Fibroblast of lung (primary cell): ENCODE measurements around the gene TBX15. TPM values are rescaled to one million over a fixed set of nuclear protein-coding genes. Genes with fewer than 3 reads are reported as not detected.

Experiments
- DNase-seq, 2 donors: peaks; one replicate each; pipeline versions ENCODE4 v3.0.0 to v3.0.0-alpha.2; 2010; ENCODE audit warnings: low read depth in 2 of 2
- H2AFZ ChIP-seq: 2 replicates; pipeline ENCODE4 v1.5.1; 2012; ENCODE audit warnings: low read length, control low read depth, inconsistent platforms
- H3K27ac ChIP-seq: 2 replicates; pipeline ENCODE4 v1.5.1; 2011; ENCODE audit warnings: low read length, control low read depth; ENCODE audit not compliant: insufficient read depth
- H3K27me3 ChIP-seq: 2 replicates; pipeline ENCODE4 v1.5.1; 2011; ENCODE audit warnings: mild to moderate bottlenecking, low read length; ENCODE audit not compliant: control insufficient read depth, insufficient read depth
- H3K36me3 ChIP-seq: 2 replicates; pipeline ENCODE4 v1.5.1; 2011; ENCODE audit warnings: low read length; ENCODE audit not compliant: control insufficient read depth, insufficient read depth
- H3K4me1 ChIP-seq: 2 replicates; pipeline ENCODE4 v1.5.1; 2011; ENCODE audit warnings: low read length; ENCODE audit not compliant: control insufficient read depth, insufficient read depth; ENCODE audit errors: extremely low read depth
- H3K4me2 ChIP-seq: 2 replicates; pipeline ENCODE4 v1.5.1; 2011; ENCODE audit warnings: low read length, control low read depth; ENCODE audit not compliant: insufficient read depth; ENCODE audit errors: extremely low read depth
- H3K4me3 ChIP-seq, 4 experiments: fragments of 200-600 bp in 1 of 4; sonication (generic) in 1 of 4; replicated peaks in 1 of 4; 2 replicates each; pipeline ENCODE4 v1.5.1; 2011 to 2016; ENCODE audit warnings: low read length in 4 of 4, low read depth in 3 of 4, mild to moderate bottlenecking in 3 of 4, control low read depth in 2 of 4, inconsistent platforms in 1 of 4, mixed read lengths in 1 of 4; ENCODE audit not compliant: insufficient read depth in 1 of 4; ENCODE audit errors: control extremely low read depth in 1 of 4
- H3K79me2 ChIP-seq: 2 replicates; pipeline ENCODE4 v1.5.1; 2012; ENCODE audit warnings: mild to moderate bottlenecking, low read length, inconsistent platforms; ENCODE audit not compliant: control insufficient read depth, insufficient read depth
- H3K9ac ChIP-seq: 2 replicates; pipeline ENCODE4 v1.5.1; 2011; ENCODE audit warnings: mild to moderate bottlenecking, low read length, control low read depth; ENCODE audit not compliant: insufficient read depth
- H3K9me3 ChIP-seq: 2 replicates; pipeline ENCODE4 v1.5.1; 2012; ENCODE audit warnings: low read depth, low read length; ENCODE audit not compliant: control insufficient read depth, insufficient read depth
- H4K20me1 ChIP-seq: 2 replicates; pipeline ENCODE4 v1.5.1; 2011; ENCODE audit warnings: low read length; ENCODE audit not compliant: control insufficient read depth, insufficient read depth; ENCODE audit errors: extremely low read depth
- EZH2 ChIP-seq: IDR thresholded peaks from 2 replicates; pipeline ENCODE4 v1.5.1; 2012; ENCODE audit warnings: low read length, control low read depth, mild to moderate bottlenecking; ENCODE audit errors: missing control alignments
- polyA plus RNA-seq, 2 donors: library from polyadenylated mRNA; depleted of rRNA in 1 of 2; stranded (reverse) in 1 of 2; unstranded in 1 of 2; fragments of >200 nt; gene quantifications; 2 replicates each; pipeline ENCODE4 v1.2.1, GENCODE V29; 2011 to 2012; ENCODE audit warnings: missing spikeins in 1 of 2
- total RNA-seq: library from RNA; depleted of rRNA; stranded (reverse); fragments of >200 nt; gene quantifications from 2 replicates; pipeline ENCODE4 v1.2.1, GENCODE V29; 2014
- TF ChIP-seq, protein P1 (sequence below), 2 donors: IDR thresholded peaks in 1 of 2; conservative IDR thresholded peaks in 1 of 2; 1 replicate in 1 of 2; 2 replicates in 1 of 2; pipeline ENCODE4 v1.5.1; 2011 to 2012; ENCODE audit warnings: low read length in 2 of 2, control low read depth in 1 of 2, inconsistent platforms in 1 of 2, low read depth in 1 of 2, mild to moderate bottlenecking in 1 of 2

The TBX15 gene
- total and polyA plus RNA-seq, 2 donors (not counting 1 experiment from before 2014, with no cell fraction given) = 0.50 to 0.99 TPM

DNA sequence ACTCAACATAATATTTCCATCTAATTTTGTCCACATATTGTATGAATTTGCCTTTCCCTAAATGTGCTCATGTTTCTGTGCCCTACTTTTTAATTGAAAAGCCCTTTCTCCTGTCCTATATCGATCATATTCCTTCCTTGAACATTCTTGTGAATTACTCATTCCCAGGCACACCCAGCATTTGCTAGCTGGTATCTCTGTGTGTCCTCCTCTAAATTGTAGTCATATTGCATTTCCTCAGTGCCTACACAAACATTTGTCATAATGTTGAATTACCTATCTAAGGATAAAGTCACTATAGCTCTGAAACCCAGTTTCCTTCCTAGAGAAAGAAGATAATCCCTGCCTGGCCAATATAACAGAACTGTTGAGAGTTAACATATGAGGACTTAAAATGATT is 39.6 kb upstream of the TBX15 start:
- Histone ChIP-seq H2AFZ (no peak overlapping the region), H3K79me2 (no peaks in the 10 kb centered on the region), H3K27me3 (no peaks in the 10 kb centered on the region), H3K36me3 (no peaks in the 10 kb centered on the region), H3K9ac (no peak overlapping the region), H3K4me3 (no peak overlapping the region), H3K4me2 (no peak overlapping the region), H3K4me1 (no peaks in the 10 kb centered on the region), H4K20me1 (no peaks in the 10 kb centered on the region), H3K9me3 (no peaks in the 10 kb centered on the region), H3K27ac (no peak overlapping the region)
- DNase-seq = no peak
- TF ChIP-seq, protein P1, sequence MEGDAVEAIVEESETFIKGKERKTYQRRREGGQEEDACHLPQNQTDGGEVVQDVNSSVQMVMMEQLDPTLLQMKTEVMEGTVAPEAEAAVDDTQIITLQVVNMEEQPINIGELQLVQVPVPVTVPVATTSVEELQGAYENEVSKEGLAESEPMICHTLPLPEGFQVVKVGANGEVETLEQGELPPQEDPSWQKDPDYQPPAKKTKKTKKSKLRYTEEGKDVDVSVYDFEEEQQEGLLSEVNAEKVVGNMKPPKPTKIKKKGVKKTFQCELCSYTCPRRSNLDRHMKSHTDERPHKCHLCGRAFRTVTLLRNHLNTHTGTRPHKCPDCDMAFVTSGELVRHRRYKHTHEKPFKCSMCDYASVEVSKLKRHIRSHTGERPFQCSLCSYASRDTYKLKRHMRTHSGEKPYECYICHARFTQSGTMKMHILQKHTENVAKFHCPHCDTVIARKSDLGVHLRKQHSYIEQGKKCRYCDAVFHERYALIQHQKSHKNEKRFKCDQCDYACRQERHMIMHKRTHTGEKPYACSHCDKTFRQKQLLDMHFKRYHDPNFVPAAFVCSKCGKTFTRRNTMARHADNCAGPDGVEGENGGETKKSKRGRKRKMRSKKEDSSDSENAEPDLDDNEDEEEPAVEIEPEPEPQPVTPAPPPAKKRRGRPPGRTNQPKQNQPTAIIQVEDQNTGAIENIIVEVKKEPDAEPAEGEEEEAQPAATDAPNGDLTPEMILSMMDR (conservative IDR thresholded peaks at IDR 0.05 in 1 of 2, IDR thresholded peaks at IDR 0.05 in 1 of 2; ENCODE audit: low read depth in 1 of 2, low read length in 2 of 2) = no peak
- TF ChIP-seq EZH2 = no peak

DNA sequence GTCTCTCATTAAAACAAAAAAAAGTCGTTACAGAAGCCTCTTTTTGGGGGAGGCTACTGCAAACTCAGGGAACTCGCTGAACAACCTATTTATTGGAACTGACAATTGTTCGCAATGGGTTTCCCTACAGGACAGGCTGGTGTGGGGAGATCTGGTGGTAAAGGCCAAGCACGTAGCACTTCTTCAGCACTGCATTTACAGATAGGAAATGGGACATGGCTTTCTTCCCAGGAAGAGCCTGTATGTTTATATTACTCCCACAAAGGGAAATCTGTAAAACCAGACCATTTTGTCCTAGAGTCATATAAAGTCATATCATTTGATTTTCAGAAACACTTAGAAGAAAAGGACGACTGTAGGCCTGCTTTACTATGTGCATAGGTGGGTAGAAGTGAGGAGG is 38.8 kb upstream of the TBX15 start:
- TF ChIP-seq EZH2 = no peak
- TF ChIP-seq, protein P1 (conservative IDR thresholded peaks at IDR 0.05 in 1 of 2, IDR thresholded peaks at IDR 0.05 in 1 of 2; ENCODE audit: low read depth in 1 of 2, low read length in 2 of 2) = no peak
- H3K4me1 ChIP-seq = no peaks in the 10 kb centered on the region
- H3K9me3 ChIP-seq = no peaks in the 10 kb centered on the region
- H4K20me1 ChIP-seq = no peaks in the 10 kb centered on the region
- no peaks in the 10 kb centered on the region for H3K79me2 ChIP-seq
- H3K36me3 ChIP-seq = no peaks in the 10 kb centered on the region
- H3K4me2 ChIP-seq = no peak overlapping the region
- no peak for DNase-seq
- no peaks in the 10 kb centered on the region for H3K27me3 ChIP-seq
- H3K9ac ChIP-seq = no peak overlapping the region
- no peak overlapping the region for H2AFZ ChIP-seq
- no peak overlapping the region for H3K4me3 ChIP-seq
- no peak overlapping the region for H3K27ac ChIP-seq

DNA sequence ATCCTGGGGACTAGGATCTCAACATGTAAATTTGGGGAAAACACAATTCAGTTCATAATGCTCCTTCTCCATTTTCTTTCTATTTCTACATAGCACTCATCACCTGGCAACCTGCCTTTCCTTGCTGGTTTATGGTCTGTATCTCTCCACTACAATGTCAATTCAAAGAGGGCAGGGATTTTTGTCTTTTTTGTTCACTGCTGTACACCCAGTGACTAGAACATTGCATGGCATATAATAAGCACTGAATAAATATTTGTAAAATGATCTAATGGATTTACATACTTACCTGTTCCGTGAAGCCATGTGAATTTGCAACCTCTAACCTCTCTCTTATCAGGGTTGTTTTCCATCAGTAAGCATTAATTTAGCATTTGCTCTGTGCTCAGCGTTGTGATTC is 27.4 kb upstream of the TBX15 start:
- H4K20me1 ChIP-seq = no peaks in the 10 kb centered on the region
- H3K9me3 ChIP-seq = no peaks in the 10 kb centered on the region
- H3K79me2 ChIP-seq = no peaks in the 10 kb centered on the region
- no peaks in the 10 kb centered on the region for H3K4me1 ChIP-seq
- no peaks in the 10 kb centered on the region for H3K36me3 ChIP-seq
- H3K9ac ChIP-seq = no peak overlapping the region
- no peak for DNase-seq
- H2AFZ ChIP-seq = no peak overlapping the region
- H3K27ac ChIP-seq = no peak overlapping the region
- H3K4me3 ChIP-seq = no peak overlapping the region
- no peaks in the 10 kb centered on the region for H3K27me3 ChIP-seq
- TF ChIP-seq EZH2 = no peak
- TF ChIP-seq, protein P1 (conservative IDR thresholded peaks at IDR 0.05 in 1 of 2, IDR thresholded peaks at IDR 0.05 in 1 of 2; ENCODE audit: low read depth in 1 of 2, low read length in 2 of 2) = no peak
- no peak overlapping the region for H3K4me2 ChIP-seq
